Hypothalamus (tissue), 51 donors: ENCODE measurements around the gene GRSF1.
"Not testable (repeated sequence)": the region's sequence is repeated elsewhere in the genome, so short reads cannot be mapped to it uniquely, and the experiment has no call there.

Experiments
- DNase-seq, 51 donors: peaks; one replicate each; lab custom pipeline; 2025; lab: John Stamatoyannopoulos, UW

The GRSF1 gene

GRCh38 chr4:70836081-70836480 is 3.6 kb downstream of the GRSF1 start:
- no peak for DNase-seq

- no peak for DNase-seq
These were observed 6.0 kb downstream of the GRSF1 start for GRCh38 chr4:70833675-70834074.

- DNase-seq = no peak
These were observed 8.4 kb downstream of the GRSF1 start for GRCh38 chr4:70831293-70831692.

- no peak for DNase-seq
These were observed 9.6 kb downstream of the GRSF1 start for GRCh38 chr4:70830054-70830453.

GRCh38 chr4:70829492-70829891 is 10.2 kb downstream of the GRSF1 start:
- no peak for DNase-seq

- no peak for DNase-seq
These were observed 10.7 kb downstream of the GRSF1 start for GRCh38 chr4:70829015-70829414.

- no peak for DNase-seq
These were observed 20.8 kb downstream of the GRSF1 start for GRCh38 chr4:70818921-70819320.

- DNase-seq = no peak
These were observed 21.4 kb downstream of the GRSF1 start for GRCh38 chr4:70818173-70818855.

GRCh38 chr4:70816894-70817293 is 22.8 kb downstream of the GRSF1 start:
- no peak for DNase-seq

GRCh38 chr4:70815370-70815769 is 24.3 kb downstream of the GRSF1 start:
- DNase-seq = no peak

GRCh38 chr4:70808151-70808550 is 31.5 kb downstream of the GRSF1 start:
- no peak for DNase-seq

GRCh38 chr4:70802928-70803580 is 36.6 kb downstream of the GRSF1 start:
- no peak for DNase-seq

- DNase-seq = no peak
These were observed 38.4 kb downstream of the GRSF1 start for GRCh38 chr4:70801265-70801809.

GRCh38 chr4:70793626-70794025 is 46.1 kb downstream of the GRSF1 start:
- DNase-seq = no peak

- no peak for DNase-seq
These were observed 51.0 kb downstream of the GRSF1 start for GRCh38 chr4:70788733-70789132.

GRCh38 chr4:70787496-70787895 is 52.2 kb downstream of the GRSF1 start:
- DNase-seq = no peak

- DNase-seq = no peak
These were observed 56.6 kb downstream of the GRSF1 start for GRCh38 chr4:70783096-70783495.

- DNase-seq = no peak
These were observed 60.7 kb downstream of the GRSF1 start for GRCh38 chr4:70778888-70779422.

- no peak for DNase-seq
These were observed 66.6 kb downstream of the GRSF1 start for GRCh38 chr4:70772929-70773555.

- DNase-seq = not testable (repeated sequence)
These were observed 70.3 kb downstream of the GRSF1 start for GRCh38 chr4:70769396-70769795.

- no peak for DNase-seq
These were observed 71.3 kb downstream of the GRSF1 start for GRCh38 chr4:70768301-70768948.
